H1 (cell line): ENCODE results near the gene SLC35D2. TPM values are rescaled to one million over a fixed set of nuclear protein-coding genes. Genes with fewer than 3 reads are reported as not detected.

Source experiments
- CHD7 ChIP-seq: fragments of 300-600 bp; sonication (generic); IDR thresholded peaks from 2 replicates; pipeline ENCODE4 v1.7.1; 2012; ENCODE audit warnings: low read length, moderate library complexity, mild to moderate bottlenecking, inconsistent platforms; ENCODE audit not compliant: insufficient replicate concordance
- EP300 ChIP-seq, 2 experiments: IDR thresholded peaks; 1 replicate in 1 of 2; 2 replicates in 1 of 2; pipeline ENCODE4 v1.6.1; 2011 to 2012; ENCODE audit warnings: low read depth in 2 of 2, low read length in 2 of 2, mild to moderate bottlenecking in 2 of 2, borderline replicate concordance in 1 of 2, inconsistent platforms in 1 of 2, moderate library complexity in 1 of 2
- FOSL1 ChIP-seq: IDR thresholded peaks from 2 replicates; pipeline ENCODE4 v1.6.1; 2011; ENCODE audit warnings: mild to moderate bottlenecking, low read depth, low read length, moderate library complexity; ENCODE audit not compliant: insufficient read depth
- GABPA ChIP-seq: IDR thresholded peaks from 2 replicates; pipeline ENCODE4 v1.6.1; 2011; ENCODE audit warnings: mild to moderate bottlenecking, low read length, moderate library complexity, borderline replicate concordance; ENCODE audit not compliant: insufficient read depth
- NANOG ChIP-seq: IDR thresholded peaks from 2 replicates; pipeline ENCODE4 v1.6.1; 2011; ENCODE audit warnings: low read length, low read depth, mild to moderate bottlenecking, inconsistent platforms; ENCODE audit not compliant: insufficient read depth, poor library complexity, severe bottlenecking
- RAD21 ChIP-seq, 2 experiments: IDR thresholded peaks in 1 of 2; conservative IDR thresholded peaks in 1 of 2; 2 replicates each; pipeline ENCODE4 v1.6.1; 2011; ENCODE audit warnings: low read depth in 2 of 2, low read length in 2 of 2, improper control_type of control experiment in 1 of 2, inconsistent platforms in 1 of 2, mild to moderate bottlenecking in 1 of 2, moderate library complexity in 1 of 2
- SP2 ChIP-seq: IDR thresholded peaks from 2 replicates; pipeline ENCODE4 v1.6.1; 2012; ENCODE audit warnings: mild to moderate bottlenecking, low read length, inconsistent platforms
- SUZ12 ChIP-seq: fragments of 200-600 bp; sonication (generic); IDR thresholded peaks from 2 replicates; pipeline ENCODE4 v1.6.1; 2012; ENCODE audit warnings: mild to moderate bottlenecking, inconsistent platforms, low read length, moderate library complexity, mixed read lengths
- TAF7 ChIP-seq: optimal IDR thresholded peaks from 2 replicates; pipeline ENCODE3; 2011; ENCODE audit warnings: low read depth, mild to moderate bottlenecking, inconsistent platforms, low read length, moderate library complexity, borderline replicate concordance
- ZNF274 ChIP-seq: IDR thresholded peaks from 2 replicates; pipeline ENCODE4 v1.7.0; 2012; ENCODE audit warnings: low read length, borderline replicate concordance; ENCODE audit errors: extremely low read depth
- polyA plus RNA-seq, 7 experiments: library from polyadenylated mRNA; depleted of rRNA in 3 of 7; stranded (reverse) in 5 of 7; unstranded in 2 of 7; fragments of >200 nt in 5 of 7; fragments of 200-250 nt in 2 of 7; gene quantifications; 1 replicate in 5 of 7; 2 replicates in 1 of 7; 4 replicates in 1 of 7; pipeline versions ENCODE4 v1.2.1 to v1.2.3, GENCODE V29; 2011 to 2013; ENCODE audit warnings: missing spikeins in 2 of 7, mixed read lengths in 2 of 7
- total RNA-seq: library from RNA; stranded (reverse); fragmentation: NEBNext Ultra II Directional; extraction: Animal tissue kit (Norgen Biotek cat#: 25700); gene quantifications from 2 replicates; pipeline ENCODE4 v1.2.1, GENCODE V29; 2021

SLC35D2 gene
- total and polyA plus RNA-seq, 2 of the 8 experiments (the other 6 are each of a cell fraction or from before 2014, with no cell fraction given): 9.6 to 11.5 TPM

GRCh38 chr9:96430377-96430776, 46.9 kb upstream of the SLC35D2 start (continued):
- no peak for TF ChIP-seq CHD7
- TF ChIP-seq FOSL1: no peak
- no peak for TF ChIP-seq NANOG
- no peak for TF ChIP-seq ZNF274
- no peak for TF ChIP-seq SUZ12
- TF ChIP-seq GABPA: no peak
- TF ChIP-seq TAF7: no peak
- no peak for TF ChIP-seq EP300 (IDR thresholded peaks at IDR 0.05; ENCODE audit: borderline replicate concordance in 1 of 2, low read depth in 2 of 2, low read length in 2 of 2)
- TF ChIP-seq RAD21 (IDR thresholded peaks at IDR 0.05 in 1 of 2, conservative IDR thresholded peaks at IDR 0.05 in 1 of 2; ENCODE audit: low read depth in 2 of 2, low read length in 2 of 2): no peak
- no peak for TF ChIP-seq SP2
